HG03457 (cell line): Measurements from ENCODE around the gene COA1.
"Not testable (repeated sequence)": the region's sequence is repeated elsewhere in the genome, so short reads cannot be mapped to it uniquely, and the experiment has no call there.

Experiments
- ATAC-seq: cut with Tn5 transposase; IDR thresholded peaks from one replicate; pipeline ENCODE4 v1.9.1; 2021; ENCODE audit warnings: moderate number of reproducible peaks; ENCODE audit not compliant: unreplicated experiment

The COA1 gene

DNA sequence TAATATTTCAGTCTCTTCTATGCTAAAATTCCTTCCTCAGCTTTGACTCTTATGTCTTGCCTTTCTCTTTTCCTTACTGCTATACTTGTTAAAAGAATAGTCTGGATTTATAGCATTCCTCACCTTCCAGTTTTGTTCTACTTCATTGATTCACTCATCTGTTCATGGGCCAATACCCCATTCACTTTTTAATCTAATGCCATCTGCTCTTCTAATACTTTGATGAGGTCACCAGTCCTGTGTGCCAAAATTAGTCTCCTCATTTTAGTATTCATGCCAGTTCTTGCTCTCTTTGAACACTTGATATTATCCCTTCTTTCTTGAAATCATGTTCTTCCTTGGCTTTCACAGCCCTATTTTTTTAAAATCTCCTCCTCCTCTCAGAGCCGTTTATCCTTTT lies 127.1 kb downstream of the COA1 start:
- ATAC-seq: no peak

DNA sequence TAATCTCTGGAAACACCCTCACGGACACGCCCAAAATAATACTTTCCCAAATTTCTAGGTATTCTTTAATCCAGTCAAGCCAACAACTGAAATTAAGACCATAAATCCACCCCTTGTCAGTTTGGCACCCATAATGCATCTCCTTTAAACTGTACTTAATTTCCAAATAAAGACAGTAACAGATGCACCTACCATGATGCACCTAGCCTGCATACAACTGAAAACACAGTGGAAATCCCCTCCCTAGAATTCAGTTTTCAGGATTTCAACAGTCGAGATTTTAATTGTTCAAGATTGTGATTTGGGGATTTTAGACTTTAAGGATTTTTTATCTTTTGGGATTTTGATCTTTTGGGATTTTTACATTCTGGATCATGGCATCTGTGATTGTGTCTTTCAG lies 129.3 kb downstream of the COA1 start:
- ATAC-seq: no peak

DNA sequence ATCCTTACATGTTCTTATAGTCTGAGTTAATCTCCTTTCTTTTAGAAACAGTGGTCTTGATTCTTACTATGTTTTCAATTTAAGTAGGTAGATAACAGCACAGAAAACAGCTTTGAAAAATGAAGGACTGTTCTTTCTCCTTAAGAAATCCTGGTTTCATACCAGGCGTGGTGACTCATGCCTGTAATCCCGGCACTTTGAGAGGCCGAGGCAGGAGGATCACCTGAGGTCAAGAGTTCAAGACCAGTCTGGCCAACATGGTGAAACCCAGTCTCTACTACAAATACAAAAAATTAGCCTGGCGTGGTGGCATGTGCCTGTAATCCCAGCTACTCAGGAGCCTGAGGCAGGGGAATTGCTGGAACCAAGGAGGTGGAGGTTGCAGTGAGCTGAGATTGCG lies 132.9 kb downstream of the COA1 start:
- ATAC-seq: not testable (repeated sequence)

DNA sequence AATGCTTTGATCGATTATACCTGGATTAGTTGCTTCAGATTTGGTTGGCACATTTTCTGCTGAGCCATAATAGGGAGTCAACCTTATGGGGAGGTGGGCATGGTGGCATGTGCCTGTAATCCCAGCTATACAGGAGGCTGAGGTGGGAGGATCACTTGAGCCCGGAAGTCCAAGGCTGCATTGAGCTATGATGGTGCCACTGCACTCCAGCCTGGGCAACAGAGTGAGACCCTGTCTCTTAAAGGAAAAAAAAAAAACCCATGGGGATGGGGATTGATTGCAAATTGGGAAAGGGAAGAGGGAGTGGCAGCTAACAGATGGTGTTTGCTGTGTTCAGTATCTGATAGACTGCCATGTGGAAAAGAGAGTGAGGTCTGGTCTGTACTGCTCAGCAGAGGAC lies 135.3 kb downstream of the COA1 start:
- ATAC-seq: no peak

DNA sequence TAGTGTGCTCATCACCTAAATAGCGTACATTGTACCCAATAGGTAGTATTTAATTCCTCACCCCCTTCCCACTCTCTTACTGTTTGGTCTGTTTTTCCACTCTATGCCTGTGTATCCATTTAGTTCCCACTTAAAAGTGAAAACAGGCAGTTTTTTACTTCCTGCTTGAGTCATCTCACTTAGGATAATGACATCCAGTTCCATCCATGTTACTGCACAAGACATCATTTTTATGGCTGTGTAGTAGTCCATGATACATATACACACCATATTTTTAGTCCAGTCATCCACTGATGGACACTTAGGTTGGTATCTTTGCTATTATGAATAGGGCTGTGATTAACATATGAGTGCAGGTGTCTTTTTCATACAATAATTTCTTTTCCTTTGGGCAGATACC lies 136.3 kb downstream of the COA1 start:
- ATAC-seq: no peak

DNA sequence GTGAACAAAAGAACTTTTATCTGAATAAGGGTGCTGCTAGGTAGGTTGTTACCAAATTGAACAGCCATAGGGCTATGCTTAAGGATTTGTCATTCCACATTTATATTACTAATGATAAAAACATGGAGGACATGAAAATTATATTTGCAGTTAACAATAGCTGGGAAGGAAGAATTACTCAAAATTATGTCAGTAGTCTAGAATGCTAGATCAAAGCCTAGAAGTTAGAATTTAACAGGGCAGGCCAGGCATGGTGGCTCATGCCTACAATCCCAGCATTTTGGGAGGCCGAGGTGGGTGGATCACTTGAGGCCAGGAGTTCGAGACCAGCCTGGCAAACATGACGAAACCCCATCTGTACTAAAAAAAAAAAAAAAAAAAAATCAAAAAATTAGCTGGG lies 137.0 kb downstream of the COA1 start:
- ATAC-seq: no peak

DNA sequence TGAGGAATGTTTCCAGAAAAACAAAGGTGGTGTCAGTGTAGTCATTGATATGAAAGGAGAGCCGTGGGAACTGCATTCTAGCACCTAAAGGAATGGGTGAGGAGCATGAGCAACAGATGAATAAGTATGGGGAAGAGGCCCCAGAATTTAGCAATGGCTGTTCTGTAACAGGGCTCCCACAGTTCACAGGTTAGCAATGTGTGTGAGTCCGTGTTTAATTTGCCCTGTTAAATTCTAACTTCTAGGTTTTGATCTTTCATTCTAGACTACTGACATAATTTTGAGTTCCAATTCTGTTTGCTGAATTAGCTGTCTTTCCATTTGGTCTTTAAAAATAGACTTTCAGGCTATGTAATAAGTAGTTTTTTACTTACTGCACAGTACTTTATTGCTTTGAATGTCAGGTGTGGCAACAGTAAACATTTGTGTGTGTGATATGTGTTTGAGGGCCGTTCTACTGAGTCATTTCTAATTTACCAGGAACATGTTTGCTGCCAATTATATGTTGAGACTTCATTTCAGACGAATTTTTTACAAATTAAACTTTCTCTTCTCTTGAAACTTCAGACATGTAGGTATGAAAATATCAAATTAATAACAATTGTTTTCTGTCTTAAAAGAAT lies 137.7 kb downstream of the COA1 start:
- ATAC-seq: no peak

DNA sequence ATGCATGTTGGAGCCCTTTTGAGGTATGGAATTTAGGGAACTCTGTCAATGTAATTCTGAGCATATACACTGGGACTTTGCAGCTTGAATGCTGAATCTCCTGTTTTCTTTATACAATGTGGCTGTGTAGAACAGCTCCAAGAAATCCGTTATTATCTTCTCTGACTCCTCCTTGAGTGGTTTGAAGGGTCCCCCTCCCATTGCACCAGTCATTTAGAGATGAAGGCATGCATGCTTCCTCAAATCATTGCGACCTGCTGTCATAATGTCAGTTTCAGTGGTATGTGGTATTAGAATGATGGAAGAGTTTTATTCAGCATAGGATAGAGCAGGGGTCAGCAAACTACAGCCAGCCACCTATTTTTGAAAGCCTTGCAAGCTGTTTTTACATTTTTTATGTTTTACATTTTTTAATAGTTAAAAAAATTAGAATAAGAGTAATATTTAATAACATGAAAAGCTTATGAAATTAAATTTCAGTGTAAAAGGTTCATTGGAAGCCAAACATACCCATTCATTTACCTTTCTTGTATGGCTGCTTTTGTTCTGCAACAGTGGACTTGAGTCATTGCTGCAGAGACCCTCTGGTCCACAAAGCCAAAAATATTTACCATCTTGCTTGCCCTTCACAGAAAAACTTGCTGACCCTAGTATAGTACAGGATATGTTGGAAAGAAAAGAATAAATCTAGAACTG lies 138.3 kb downstream of the COA1 start:
- ATAC-seq: peak; percentile 60

DNA sequence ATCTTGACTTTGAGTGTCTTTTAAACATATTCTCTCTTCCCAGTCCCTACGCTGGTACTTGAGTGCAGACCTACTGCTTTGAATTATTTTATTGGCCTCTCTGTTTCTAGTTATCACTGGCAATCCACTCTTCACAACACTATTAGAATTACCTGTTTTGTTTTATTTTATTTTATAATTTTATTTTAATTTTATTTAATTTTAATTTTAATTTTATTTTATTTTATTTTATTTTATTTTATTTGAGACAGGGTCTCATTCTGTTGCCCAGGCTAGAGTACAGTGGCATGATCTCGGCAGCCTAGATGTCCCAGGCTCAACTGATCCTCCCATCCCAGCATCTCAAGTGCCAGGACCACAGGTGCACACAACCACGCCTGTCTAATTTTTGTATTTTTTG lies 139.6 kb downstream of the COA1 start:
- no peak for ATAC-seq
